ENCODE data around the gene SLMAP. TPM values are rescaled to one million over a fixed set of nuclear protein-coding genes. Genes with fewer than 3 reads are reported as not detected.

Gene SLMAP
- total and polyA plus RNA-seq, 2 donors = 25.8 to 36.3 TPM

GRCh38 chr3:57951066-57951882 lies 195.2 kb downstream of the SLMAP start:
- H3K4me1 ChIP-seq (ENCODE audit: control insufficient read depth in 2 of 2, insufficient read depth in 2 of 2, low read length in 2 of 2) = peaks cover 3 to 8% of the 10 kb centered on the region in 2 donors
- no peaks in the 10 kb centered on the region for H3K27me3 ChIP-seq (ENCODE audit: control insufficient read depth in 2 of 2, insufficient read depth in 1 of 2, low read length in 1 of 2)
- WGBS = 49% methylated on average over 8 of the region's 8 CpGs
- H3K27ac ChIP-seq (ENCODE audit: low read depth in 1 of 2, low read length in 1 of 2) = peak overlapping the region; percentile 18 to 43
- DNase-seq (ENCODE audit: low read depth in 6 of 9, low spot score in 9 of 9) = peak in 1 of 9 donors; percentile 21
- no peaks in the 10 kb centered on the region for H3K36me3 ChIP-seq (ENCODE audit: control insufficient read depth in 2 of 2, insufficient read depth in 2 of 2, low read length in 1 of 2)
- no peak overlapping the region for H3K4me3 ChIP-seq (ENCODE audit: low read length in 2 of 2)
- H3K9me3 ChIP-seq (ENCODE audit: control insufficient read depth in 2 of 2, insufficient read depth in 1 of 2, low read length in 1 of 2) = no peaks in the 10 kb centered on the region

GRCh38 chr3:57952208-57952631 lies 196.1 kb downstream of the SLMAP start:
- Histone ChIP-seq H3K4me3 (ENCODE audit: low read length in 2 of 2) (no peak overlapping the region), H3K27ac (ENCODE audit: low read depth in 1 of 2, low read length in 1 of 2) (no peak overlapping the region), H3K27me3 (ENCODE audit: control insufficient read depth in 2 of 2, insufficient read depth in 1 of 2, low read length in 1 of 2) (no peaks in the 10 kb centered on the region), H3K36me3 (ENCODE audit: control insufficient read depth in 2 of 2, insufficient read depth in 2 of 2, low read length in 1 of 2) (no peaks in the 10 kb centered on the region), H3K9me3 (ENCODE audit: control insufficient read depth in 2 of 2, insufficient read depth in 1 of 2, low read length in 1 of 2) (no peaks in the 10 kb centered on the region), H3K4me1 (ENCODE audit: control insufficient read depth in 2 of 2, insufficient read depth in 2 of 2, low read length in 2 of 2) (peaks cover 3 to 8% of the 10 kb centered on the region in 2 donors)
- 95% methylated on average over 4 of the region's 4 CpGs for WGBS
- no peak for DNase-seq (ENCODE audit: low read depth in 6 of 9, low spot score in 9 of 9)

GRCh38 chr3:57952651-57953050 lies 196.5 kb downstream of the SLMAP start:
- no peak overlapping the region for H3K27ac ChIP-seq (ENCODE audit: low read depth in 1 of 2, low read length in 1 of 2)
- peaks cover 3 to 8% of the 10 kb centered on the region in 2 donors for H3K4me1 ChIP-seq (ENCODE audit: control insufficient read depth in 2 of 2, insufficient read depth in 2 of 2, low read length in 2 of 2)

GRCh38 chr3:57953576-57953975 lies 197.5 kb downstream of the SLMAP start:
- WGBS = 97% methylated on average over 7 of the region's 7 CpGs
- DNase-seq (ENCODE audit: low read depth in 6 of 9, low spot score in 9 of 9) = no peak
- Histone ChIP-seq H3K27ac (ENCODE audit: low read depth in 1 of 2, low read length in 1 of 2) (no peak overlapping the region), H3K36me3 (ENCODE audit: control insufficient read depth in 2 of 2, insufficient read depth in 2 of 2, low read length in 1 of 2) (no peaks in the 10 kb centered on the region), H3K27me3 (ENCODE audit: control insufficient read depth in 2 of 2, insufficient read depth in 1 of 2, low read length in 1 of 2) (no peaks in the 10 kb centered on the region), H3K4me3 (ENCODE audit: low read length in 2 of 2) (no peak overlapping the region), H3K4me1 (ENCODE audit: control insufficient read depth in 2 of 2, insufficient read depth in 2 of 2, low read length in 2 of 2) (peaks cover 3 to 8% of the 10 kb centered on the region in 2 donors), H3K9me3 (ENCODE audit: control insufficient read depth in 2 of 2, insufficient read depth in 1 of 2, low read length in 1 of 2) (peaks cover 0 to 2% of the 10 kb centered on the region in 2 donors)

More at GRCh38 chr3:57952651-57953050, 196.5 kb downstream of the SLMAP start:
- 99% methylated on average over 5 of the region's 5 CpGs for WGBS
- Histone ChIP-seq H3K4me3 (ENCODE audit: low read length in 2 of 2) (no peak overlapping the region), H3K27me3 (ENCODE audit: control insufficient read depth in 2 of 2, insufficient read depth in 1 of 2, low read length in 1 of 2) (no peaks in the 10 kb centered on the region), H3K36me3 (ENCODE audit: control insufficient read depth in 2 of 2, insufficient read depth in 2 of 2, low read length in 1 of 2) (no peaks in the 10 kb centered on the region), H3K9me3 (ENCODE audit: control insufficient read depth in 2 of 2, insufficient read depth in 1 of 2, low read length in 1 of 2) (no peaks in the 10 kb centered on the region)
- DNase-seq (ENCODE audit: low read depth in 6 of 9, low spot score in 9 of 9) = no peak

- H3K4me3 ChIP-seq (ENCODE audit: low read length in 2 of 2) = no peak overlapping the region
- 93% methylated on average over 3 of the region's 3 CpGs for WGBS
- DNase-seq (ENCODE audit: low read depth in 6 of 9, low spot score in 9 of 9) = no peak
- H3K27ac ChIP-seq (ENCODE audit: low read depth in 1 of 2, low read length in 1 of 2) = no peak overlapping the region
- peaks cover 0 to 2% of the 10 kb centered on the region in 2 donors for H3K9me3 ChIP-seq (ENCODE audit: control insufficient read depth in 2 of 2, insufficient read depth in 1 of 2, low read length in 1 of 2)
- peaks cover 3 to 16% of the 10 kb centered on the region in 2 donors for H3K4me1 ChIP-seq (ENCODE audit: control insufficient read depth in 2 of 2, insufficient read depth in 2 of 2, low read length in 2 of 2)
- H3K36me3 ChIP-seq (ENCODE audit: control insufficient read depth in 2 of 2, insufficient read depth in 2 of 2, low read length in 1 of 2) = no peaks in the 10 kb centered on the region
- no peaks in the 10 kb centered on the region for H3K27me3 ChIP-seq (ENCODE audit: control insufficient read depth in 2 of 2, insufficient read depth in 1 of 2, low read length in 1 of 2)
Observed at GRCh38 chr3:57956119-57956832, 200.2 kb downstream of the SLMAP start.

GRCh38 chr3:57956833-57957174 lies 200.7 kb downstream of the SLMAP start:
- Histone ChIP-seq H3K9me3 (ENCODE audit: control insufficient read depth in 2 of 2, insufficient read depth in 1 of 2, low read length in 1 of 2) (peaks cover 0 to 2% of the 10 kb centered on the region in 2 donors), H3K27me3 (ENCODE audit: control insufficient read depth in 2 of 2, insufficient read depth in 1 of 2, low read length in 1 of 2) (no peaks in the 10 kb centered on the region), H3K36me3 (ENCODE audit: control insufficient read depth in 2 of 2, insufficient read depth in 2 of 2, low read length in 1 of 2) (no peaks in the 10 kb centered on the region), H3K4me3 (ENCODE audit: low read length in 2 of 2) (no peak overlapping the region), H3K27ac (ENCODE audit: low read depth in 1 of 2, low read length in 1 of 2) (no peak overlapping the region), H3K4me1 (ENCODE audit: control insufficient read depth in 2 of 2, insufficient read depth in 2 of 2, low read length in 2 of 2) (peaks cover 0 to 11% of the 10 kb centered on the region in 2 donors)
- WGBS = 94% methylated on average over 2 of the region's 2 CpGs
- DNase-seq (ENCODE audit: low read depth in 6 of 9, low spot score in 9 of 9) = no peak

- Histone ChIP-seq H3K27me3 (ENCODE audit: control insufficient read depth in 2 of 2, insufficient read depth in 1 of 2, low read length in 1 of 2) (no peaks in the 10 kb centered on the region), H3K27ac (ENCODE audit: low read depth in 1 of 2, low read length in 1 of 2) (no peak overlapping the region), H3K4me3 (ENCODE audit: low read length in 2 of 2) (no peak overlapping the region), H3K9me3 (ENCODE audit: control insufficient read depth in 2 of 2, insufficient read depth in 1 of 2, low read length in 1 of 2) (peaks cover 0 to 2% of the 10 kb centered on the region in 2 donors), H3K36me3 (ENCODE audit: control insufficient read depth in 2 of 2, insufficient read depth in 2 of 2, low read length in 1 of 2) (no peaks in the 10 kb centered on the region), H3K4me1 (ENCODE audit: control insufficient read depth in 2 of 2, insufficient read depth in 2 of 2, low read length in 2 of 2) (peaks cover 0 to 13% of the 10 kb centered on the region in 2 donors)
- WGBS = 98% methylated on average over 1 of the region's 1 CpG
- no peak for DNase-seq (ENCODE audit: low read depth in 6 of 9, low spot score in 9 of 9)
Observed at GRCh38 chr3:57957824-57958223, 201.7 kb downstream of the SLMAP start.

- DNase-seq (ENCODE audit: low read depth in 6 of 9, low spot score in 9 of 9) = no peak
- 67% methylated on average over 13 of the region's 13 CpGs for WGBS
- Histone ChIP-seq H3K9me3 (ENCODE audit: control insufficient read depth in 2 of 2, insufficient read depth in 1 of 2, low read length in 1 of 2) (peaks cover 0 to 2% of the 10 kb centered on the region in 2 donors), H3K27ac (ENCODE audit: low read depth in 1 of 2, low read length in 1 of 2) (no peak overlapping the region), H3K36me3 (ENCODE audit: control insufficient read depth in 2 of 2, insufficient read depth in 2 of 2, low read length in 1 of 2) (no peaks in the 10 kb centered on the region), H3K27me3 (ENCODE audit: control insufficient read depth in 2 of 2, insufficient read depth in 1 of 2, low read length in 1 of 2) (no peaks in the 10 kb centered on the region), H3K4me1 (ENCODE audit: control insufficient read depth in 2 of 2, insufficient read depth in 2 of 2, low read length in 2 of 2) (peaks cover 0 to 13% of the 10 kb centered on the region in 2 donors), H3K4me3 (ENCODE audit: low read length in 2 of 2) (no peak overlapping the region)
Observed at GRCh38 chr3:57958642-57959422, 202.7 kb downstream of the SLMAP start.

All from thymus (tissue), 11 donors.